PC-3 (cell line): Measurements from ENCODE around the gene RPS6KA6. TPM values are rescaled to one million over a fixed set of nuclear protein-coding genes. Genes with fewer than 3 reads are reported as not detected.

Experiments
- ATAC-seq: fragments of 200-7000 bp; cut with Tn5 transposase; 2 replicates; pipeline ENCODE4 v1.9.1; 2020; ENCODE audit warnings: mild to moderate bottlenecking, moderate library complexity
- BruUV-seq: library from RNA; stranded (reverse); fragments of 400-500 nt; replicated peaks from 2 replicates; lab custom pipeline; 2021; lab: Mats Ljungman, UMichigan
- CTCF ChIA-PET: fragments of 300-600 bp; sonication (Branson Sonifier 250); formaldehyde crosslinking; loops from one replicate; lab custom pipeline; 2022; ENCODE audit warnings: antibody characterized with exemption; lab: Charles Lee
- POLR2A ChIA-PET: fragments of 300-600 bp; sonication (Branson Sonifier 250); formaldehyde crosslinking; loops from one replicate; lab custom pipeline; 2022; ENCODE audit warnings: antibody characterized with exemption; ENCODE audit not compliant: unreplicated experiment; lab: Charles Lee
- DNase-seq: peaks from one replicate; pipeline ENCODE4 v3.0.0-alpha.2; 2015
- H2AFZ ChIP-seq: fragments of 300-600 bp; sonication (generic); 2 replicates; pipeline ENCODE4 v1.6.0; 2016; ENCODE audit warnings: antibody characterized with exemption, low read length
- H3F3A ChIP-seq: fragments of 300-600 bp; sonication (generic); one replicate; pipeline ENCODE4 v1.6.0; 2017; ENCODE audit warnings: antibody characterized with exemption, low read length, control low read depth, mild to moderate bottlenecking; ENCODE audit not compliant: unreplicated experiment
- H3K27ac ChIP-seq: fragments of 300-600 bp; sonication (generic); 2 replicates; pipeline ENCODE4 v1.5.1; 2016; ENCODE audit warnings: mild to moderate bottlenecking, low read length
- H3K27me3 ChIP-seq: fragments of 300-600 bp; sonication (generic); 2 replicates; pipeline ENCODE4 v1.6.1; 2016; ENCODE audit warnings: low read length, mixed read lengths
- H3K36me3 ChIP-seq: fragments of 300-600 bp; sonication (generic); 2 replicates; pipeline ENCODE4 v1.6.1; 2016; ENCODE audit warnings: low read depth, mixed run types, low read length, mixed read lengths
- H3K4me1 ChIP-seq: fragments of 300-600 bp; sonication (generic); 2 replicates; pipeline ENCODE4 v1.5.1; 2016; ENCODE audit warnings: low read length; ENCODE audit not compliant: insufficient read depth
- H3K4me2 ChIP-seq: fragments of 300-600 bp; sonication (generic); 2 replicates; pipeline ENCODE4 v1.6.0; 2016; ENCODE audit warnings: low read length
- H3K4me3 ChIP-seq: fragments of 300-600 bp; sonication (generic); 2 replicates; pipeline ENCODE4 v1.5.1; 2016; ENCODE audit warnings: mild to moderate bottlenecking, low read length, mixed read lengths
- H3K79me2 ChIP-seq: fragments of 300-600 bp; sonication (generic); 2 replicates; pipeline ENCODE4 v1.6.1; 2017; ENCODE audit warnings: low read length, mixed read lengths
- H3K9ac ChIP-seq: fragments of 300-600 bp; sonication (generic); 2 replicates; pipeline ENCODE4 v1.6.0; 2016; ENCODE audit warnings: mild to moderate bottlenecking, low read length
- H3K9me2 ChIP-seq: fragments of 300-600 bp; sonication (generic); replicated peaks from 2 replicates; pipeline ENCODE4 v1.6.1; 2016; ENCODE audit warnings: mixed run types, low read length, mixed read lengths
- H3K9me3 ChIP-seq: fragments of 300-600 bp; sonication (generic); 2 replicates; pipeline ENCODE4 v1.6.1; 2016; ENCODE audit warnings: low read length, mixed read lengths
- H4K20me1 ChIP-seq: fragments of 300-600 bp; sonication (generic); 2 replicates; pipeline ENCODE4 v1.6.1; 2016; ENCODE audit warnings: low read length, mixed read lengths
- EZH2 ChIP-seq: fragments of 300-600 bp; sonication (generic); IDR thresholded peaks from one replicate; pipeline ENCODE4 v1.6.1; 2017; ENCODE audit warnings: antibody characterized with exemption, mild to moderate bottlenecking, low read length; ENCODE audit not compliant: unreplicated experiment
- EZH2phosphoT487 ChIP-seq: fragments of 300-600 bp; sonication (generic); IDR thresholded peaks from 2 replicates; pipeline ENCODE4 v1.6.1; 2018; ENCODE audit warnings: mild to moderate bottlenecking, antibody characterized with exemption, low read length, borderline replicate concordance
- intact Hi-C: fragments of 100-400 bp; cut with micrococcal nuclease; formaldehyde crosslinking; loops from 2 replicates; pipeline ENCODE4 v1.9.0; 2023
- total RNA-seq: library from RNA; depleted of rRNA; stranded (reverse); fragments of >200 nt; gene quantifications from 2 replicates; pipeline ENCODE4 v1.2.3, GENCODE V29; 2014
- TF ChIP-seq, protein P1 (sequence below): fragments of 300-600 bp; sonication (generic); conservative IDR thresholded peaks from 2 replicates; pipeline ENCODE4 v1.5.1; 2017; ENCODE audit warnings: antibody characterized with exemption, low read depth, mild to moderate bottlenecking, low read length

The RPS6KA6 gene
- total RNA-seq, 1 experiment from 2014 or later = 3.6 TPM

DNA sequence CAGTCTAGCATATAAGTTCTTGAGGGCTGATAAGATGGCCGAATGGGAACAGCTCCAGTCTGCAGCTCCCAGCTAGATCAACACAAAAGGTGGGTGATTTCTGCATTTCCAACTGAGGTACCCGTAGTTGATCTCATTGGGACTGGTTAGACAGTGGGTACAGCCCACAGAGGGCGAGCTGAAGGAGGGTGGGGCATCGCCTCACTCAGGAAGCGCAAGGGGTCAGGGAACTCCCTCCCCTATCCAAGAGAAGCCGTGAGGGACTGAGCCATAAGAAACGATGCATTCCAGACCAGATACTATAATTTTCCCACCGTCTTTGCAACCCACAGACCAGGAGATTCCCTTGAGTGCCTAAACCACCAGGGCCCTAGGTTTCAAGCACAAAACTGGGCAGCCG lies 109.0 kb downstream of the RPS6KA6 start:
- Histone ChIP-seq H3K36me3 (no peaks in the 10 kb centered on the region), H3F3A (no peaks in the 10 kb centered on the region), H3K27ac (no peak overlapping the region), H3K4me2 (no peak overlapping the region), H4K20me1 (no peaks in the 10 kb centered on the region), H3K9me2 (no peaks in the 10 kb centered on the region), H3K9ac (no peak overlapping the region), H3K9me3 (no peaks in the 10 kb centered on the region), H3K4me3 (no peak overlapping the region), H3K79me2 (no peaks in the 10 kb centered on the region), H3K4me1 (no peaks in the 10 kb centered on the region), H2AFZ (no peak overlapping the region), H3K27me3 (no peaks in the 10 kb centered on the region)
- no peak for ATAC-seq
- POLR2A ChIA-PET = no interaction called here
- intact Hi-C loops = no loop called here
- CTCF ChIA-PET = no interaction called here
- TF ChIP-seq, protein P1, sequence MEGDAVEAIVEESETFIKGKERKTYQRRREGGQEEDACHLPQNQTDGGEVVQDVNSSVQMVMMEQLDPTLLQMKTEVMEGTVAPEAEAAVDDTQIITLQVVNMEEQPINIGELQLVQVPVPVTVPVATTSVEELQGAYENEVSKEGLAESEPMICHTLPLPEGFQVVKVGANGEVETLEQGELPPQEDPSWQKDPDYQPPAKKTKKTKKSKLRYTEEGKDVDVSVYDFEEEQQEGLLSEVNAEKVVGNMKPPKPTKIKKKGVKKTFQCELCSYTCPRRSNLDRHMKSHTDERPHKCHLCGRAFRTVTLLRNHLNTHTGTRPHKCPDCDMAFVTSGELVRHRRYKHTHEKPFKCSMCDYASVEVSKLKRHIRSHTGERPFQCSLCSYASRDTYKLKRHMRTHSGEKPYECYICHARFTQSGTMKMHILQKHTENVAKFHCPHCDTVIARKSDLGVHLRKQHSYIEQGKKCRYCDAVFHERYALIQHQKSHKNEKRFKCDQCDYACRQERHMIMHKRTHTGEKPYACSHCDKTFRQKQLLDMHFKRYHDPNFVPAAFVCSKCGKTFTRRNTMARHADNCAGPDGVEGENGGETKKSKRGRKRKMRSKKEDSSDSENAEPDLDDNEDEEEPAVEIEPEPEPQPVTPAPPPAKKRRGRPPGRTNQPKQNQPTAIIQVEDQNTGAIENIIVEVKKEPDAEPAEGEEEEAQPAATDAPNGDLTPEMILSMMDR = no peak
- TF ChIP-seq EZH2 (no peak), EZH2phosphoT487 (no peak)
- DNase-seq = no peak
- BruUV-seq = no TSS peak

DNA sequence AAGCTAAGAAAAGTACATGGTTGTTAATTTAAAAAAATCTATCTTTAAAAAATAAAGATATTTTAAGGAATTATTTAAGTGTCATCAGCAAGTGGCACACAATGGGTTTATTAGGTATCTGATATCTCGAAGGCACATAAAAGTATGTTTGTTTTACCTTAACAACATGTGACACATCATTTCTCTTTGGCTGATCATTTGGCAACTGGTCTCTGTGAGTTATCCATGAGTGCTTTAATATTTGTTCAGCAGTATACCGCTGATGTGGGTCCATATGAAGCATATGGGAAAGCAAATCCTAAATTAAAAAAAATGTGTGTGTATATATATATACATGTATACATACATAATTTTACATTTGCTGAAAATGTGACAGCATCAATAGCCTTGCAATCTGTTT lies 123.2 kb downstream of the RPS6KA6 start:
- intact Hi-C loops = no loop called here
- DNase-seq (peak; percentile 72), ATAC-seq (peak; percentile 89)
- no peaks in the 10 kb centered on the region for H3K36me3 ChIP-seq
- no peak overlapping the region for H3K9ac ChIP-seq
- BruUV-seq = no TSS peak
- H4K20me1 ChIP-seq = no peaks in the 10 kb centered on the region
- H3F3A ChIP-seq = no peaks in the 10 kb centered on the region
- H3K4me1 ChIP-seq = peaks cover 13% of the 10 kb centered on the region; the same call in 1 of the 2 replicates
- H3K27me3 ChIP-seq = no peaks in the 10 kb centered on the region
- no peak overlapping the region for H3K4me3 ChIP-seq
- no peak overlapping the region for H3K27ac ChIP-seq
- H3K4me2 ChIP-seq = no peak overlapping the region
- no peak overlapping the region for H2AFZ ChIP-seq
- TF ChIP-seq EZH2 = no peak
- TF ChIP-seq, protein P1 = no peak
- no peak for TF ChIP-seq EZH2phosphoT487
- H3K9me2 ChIP-seq = no peaks in the 10 kb centered on the region
- H3K9me3 ChIP-seq = no peaks in the 10 kb centered on the region
- ChIA-PET CTCF (no interaction called here), POLR2A (no interaction called here)
- H3K79me2 ChIP-seq = no peaks in the 10 kb centered on the region

DNA sequence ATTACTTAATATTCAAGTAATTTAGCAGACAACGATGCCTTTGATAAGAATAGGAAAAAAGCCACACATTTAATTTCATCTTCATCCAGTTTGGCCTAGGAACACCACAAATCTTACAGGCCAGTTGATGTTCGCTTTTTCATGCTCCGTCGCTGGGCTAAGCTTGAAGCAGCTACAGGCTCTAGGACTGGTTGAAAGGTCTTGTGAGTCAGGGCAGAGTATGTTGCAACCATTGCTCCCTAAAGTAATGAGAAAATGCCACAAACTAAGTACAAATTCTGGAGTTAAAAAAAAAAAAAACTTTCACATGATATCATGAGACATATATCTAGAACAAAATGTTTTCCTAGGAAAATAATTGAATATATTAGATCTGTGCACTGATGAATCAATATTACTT lies 123.8 kb downstream of the RPS6KA6 start:
- ChIA-PET POLR2A (no interaction called here), CTCF (no interaction called here)
- Histone ChIP-seq H3K9me2 (no peaks in the 10 kb centered on the region), H3K36me3 (no peaks in the 10 kb centered on the region), H3K4me2 (no peak overlapping the region), H4K20me1 (no peaks in the 10 kb centered on the region), H3F3A (no peaks in the 10 kb centered on the region), H3K27me3 (no peaks in the 10 kb centered on the region), H2AFZ (no peak overlapping the region), H3K4me3 (no peak overlapping the region), H3K4me1 (peaks cover 13% of the 10 kb centered on the region; the same call in 1 of the 2 replicates), H3K27ac (no peak overlapping the region), H3K79me2 (no peaks in the 10 kb centered on the region), H3K9ac (no peak overlapping the region), H3K9me3 (no peaks in the 10 kb centered on the region)
- ATAC-seq = no peak
- DNase-seq = peak; percentile 16
- intact Hi-C loops = no loop called here
- TF ChIP-seq, protein P1 = no peak
- TF ChIP-seq EZH2 (no peak), EZH2phosphoT487 (no peak)
- BruUV-seq = no TSS peak
